K562 (cell line): ENCODE measurements around the gene CPPED1. TPM values are rescaled to one million over a fixed set of nuclear protein-coding genes. Genes with fewer than 3 reads are reported as not detected.

Experiments
- DACH1 ChIP-seq: fragments of 450-650 bp; IDR thresholded peaks from 2 replicates; pipeline ENCODE4 v1.6.1; 2018; ENCODE audit not compliant: partially characterized antibody
- HDAC3 ChIP-seq: fragments of 450-650 bp; IDR thresholded peaks from 2 replicates; pipeline ENCODE4 v1.6.1; 2018; ENCODE audit warnings: borderline replicate concordance, mild to moderate bottlenecking, moderate library complexity; ENCODE audit not compliant: partially characterized antibody
- KLF1 ChIP-seq: fragments of 450-650 bp; IDR thresholded peaks from 2 replicates; pipeline ENCODE4 v1.6.1; 2016; ENCODE audit warnings: missing genetic modification characterization, missing compliant biosample characterization
- KLF13 ChIP-seq: fragments of 450-650 bp; IDR thresholded peaks from 2 replicates; pipeline ENCODE4 v1.6.1; 2016; ENCODE audit warnings: missing genetic modification characterization, low read depth, mild to moderate bottlenecking, missing compliant biosample characterization, moderate library complexity, borderline replicate concordance
- MBD2 ChIP-seq: sonication (generic); IDR thresholded peaks from 2 replicates; pipeline ENCODE4 v1.6.1; 2016; ENCODE audit warnings: low read depth, borderline replicate concordance
- PCBP2 ChIP-seq: fragments of 200-400 bp; formaldehyde crosslinking; IDR thresholded peaks from 2 replicates; pipeline ENCODE4 v1.6.1; 2018; ENCODE audit warnings: low read length, low read depth, mild to moderate bottlenecking, moderate library complexity; ENCODE audit not compliant: poor library complexity, severe bottlenecking
- RB1 ChIP-seq: fragments of 450-650 bp; IDR thresholded peaks from 2 replicates; pipeline ENCODE4 v1.6.1; 2017; ENCODE audit warnings: low read depth, mild to moderate bottlenecking
- TARDBP ChIP-seq: fragments of 450-650 bp; IDR thresholded peaks from 2 replicates; pipeline ENCODE4 v1.6.1; 2016
- TOE1 ChIP-seq, 2 experiments: fragments of 450-650 bp in 1 of 2; sonication (generic) in 1 of 2; formaldehyde crosslinking in 1 of 2; IDR thresholded peaks; 2 replicates each; pipeline versions ENCODE4 v1.7.1 to v1.8.0; 2016 to 2022; ENCODE audit warnings: borderline replicate concordance in 2 of 2, mild to moderate bottlenecking in 2 of 2, antibody characterized with exemption in 1 of 2, inconsistent platforms in 1 of 2, low read depth in 1 of 2, missing genetic modification reagents in 1 of 2, moderate library complexity in 1 of 2
- ZNF140 ChIP-seq: fragments of 250-450 bp; sonication (Bioruptor Pico); IDR thresholded peaks from 2 replicates; pipeline ENCODE4 v1.8.0; 2021; ENCODE audit warnings: moderate library complexity, mild to moderate bottlenecking, inconsistent platforms
- ZNF764 ChIP-seq: fragments of 250-450 bp; sonication (Bioruptor Pico); IDR thresholded peaks from 2 replicates; pipeline ENCODE4 v1.4.0; 2020; ENCODE audit warnings: low read depth, mild to moderate bottlenecking, moderate library complexity
- polyA plus RNA-seq, 8 experiments: library from polyadenylated mRNA; depleted of rRNA in 4 of 8; stranded (reverse) in 5 of 8; unstranded in 3 of 8; fragments of >200 nt; fragmentation: Nextera tagmentation in 2 of 8; fragmentation: Illumina TruSeq in 1 of 8; extraction: Ambion mirVana in 2 of 8; extraction: Trizol in 1 of 8; gene quantifications; 2 replicates each; pipeline versions ENCODE4 v1.2.1 to v1.2.3, GENCODE V29; 2011 to 2014; ENCODE audit warnings: inconsistent platforms in 1 of 8, missing spikeins in 1 of 8
- total RNA-seq, 7 experiments: library from RNA; depleted of rRNA in 6 of 7; stranded (reverse); fragments of >200 nt in 6 of 7; fragmentation: Illumina TruSeq in 2 of 7; extraction: Trizol in 2 of 7; gene quantifications; 2 replicates each; pipeline versions ENCODE4 v1.2.1 to v1.2.3, GENCODE V29; 2011 to 2021; ENCODE audit warnings: low replicate concordance in 1 of 7
- TF ChIP-seq, protein P1 (sequence below): fragments of 250-450 bp; sonication (Bioruptor Pico); IDR thresholded peaks from 2 replicates; pipeline ENCODE4 v1.4.0; 2020; ENCODE audit warnings: mild to moderate bottlenecking
- TF ChIP-seq, protein P2 (sequence below): fragments of 250-450 bp; sonication (Bioruptor Pico); IDR thresholded peaks from 2 replicates; pipeline ENCODE4 v1.8.0; 2022; ENCODE audit warnings: moderate library complexity, mild to moderate bottlenecking, inconsistent platforms
- TF ChIP-seq, protein P3 (sequence below): fragments of 250-450 bp; sonication (Bioruptor Pico); IDR thresholded peaks from 2 replicates; pipeline ENCODE4 v1.4.0; 2020
- TF ChIP-seq, protein P4 (sequence below): fragments of 250-450 bp; sonication (Bioruptor Pico); IDR thresholded peaks from 2 replicates; pipeline ENCODE4 v1.4.0; 2020; ENCODE audit warnings: mild to moderate bottlenecking, moderate library complexity
- TF ChIP-seq, protein P5 (sequence below): fragments of 450-650 bp; formaldehyde crosslinking; IDR thresholded peaks from 2 replicates; pipeline ENCODE4 v1.4.0; 2020; ENCODE audit warnings: mild to moderate bottlenecking, moderate library complexity
- TF ChIP-seq, protein P6 (sequence below): fragments of 250-450 bp; sonication (Bioruptor Pico); IDR thresholded peaks from 2 replicates; pipeline ENCODE4 v1.5.0; 2021; ENCODE audit warnings: mild to moderate bottlenecking, borderline replicate concordance

CPPED1 gene
- total and polyA plus RNA-seq, 9 of the 15 experiments (the other 6 are each of a cell fraction or from before 2014, with no cell fraction given) = 7.5 to 25.7 (median 16.9) TPM

DNA sequence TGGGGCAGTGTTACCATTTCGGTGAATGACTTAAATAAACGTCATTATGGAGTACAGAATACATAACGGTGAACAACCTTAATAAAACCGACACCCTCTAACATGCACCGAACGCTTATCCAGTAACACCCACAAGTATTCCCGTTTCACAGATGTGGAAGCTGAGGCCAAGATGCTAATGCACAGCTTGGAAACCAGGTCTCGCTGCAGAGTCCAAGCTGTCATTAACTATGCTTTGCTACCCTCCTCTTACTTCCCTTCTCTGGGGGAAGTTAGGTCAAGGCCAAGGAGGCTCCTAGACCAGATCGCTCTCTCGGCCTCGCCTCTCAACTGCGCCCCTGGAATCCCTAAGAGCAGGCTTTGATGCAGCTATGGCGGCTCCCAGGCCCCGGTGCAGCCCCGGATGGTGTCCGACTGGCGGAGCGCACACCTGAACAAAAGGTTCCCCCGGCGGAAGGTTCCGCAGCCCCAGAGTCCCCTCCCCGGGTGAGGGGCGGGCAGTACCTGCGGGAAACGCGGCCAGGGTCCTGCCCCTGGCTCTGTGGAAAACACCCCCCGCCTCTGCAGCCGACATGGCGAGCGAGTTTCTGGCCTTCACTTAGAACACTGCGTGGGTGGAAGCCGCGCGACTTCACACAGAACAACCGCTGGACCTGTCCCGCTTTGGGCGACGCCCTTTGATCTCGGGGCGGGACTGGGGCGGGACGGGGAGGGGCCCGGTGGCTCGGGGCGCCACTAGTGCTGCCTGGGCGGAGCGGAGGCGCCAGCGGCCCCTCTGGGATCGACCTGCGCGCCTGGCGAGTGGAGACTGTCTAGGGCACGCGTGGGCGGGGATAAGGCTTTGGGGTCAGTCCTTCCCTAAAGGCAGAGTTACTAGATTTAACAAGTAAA, at the start of gene CPPED1 (continued):
- no peak for TF ChIP-seq HDAC3
- TF ChIP-seq RB1 = peak; percentile 79
- peak; percentile 87 for TF ChIP-seq TOE1 (IDR thresholded peaks at IDR 0.05; ENCODE audit: borderline replicate concordance)
- TF ChIP-seq TOE1 (CRISPR knock-in tag; IDR thresholded peaks at IDR 0.05; ENCODE audit: borderline replicate concordance, low read depth) = no peak
- TF ChIP-seq, protein P1, sequence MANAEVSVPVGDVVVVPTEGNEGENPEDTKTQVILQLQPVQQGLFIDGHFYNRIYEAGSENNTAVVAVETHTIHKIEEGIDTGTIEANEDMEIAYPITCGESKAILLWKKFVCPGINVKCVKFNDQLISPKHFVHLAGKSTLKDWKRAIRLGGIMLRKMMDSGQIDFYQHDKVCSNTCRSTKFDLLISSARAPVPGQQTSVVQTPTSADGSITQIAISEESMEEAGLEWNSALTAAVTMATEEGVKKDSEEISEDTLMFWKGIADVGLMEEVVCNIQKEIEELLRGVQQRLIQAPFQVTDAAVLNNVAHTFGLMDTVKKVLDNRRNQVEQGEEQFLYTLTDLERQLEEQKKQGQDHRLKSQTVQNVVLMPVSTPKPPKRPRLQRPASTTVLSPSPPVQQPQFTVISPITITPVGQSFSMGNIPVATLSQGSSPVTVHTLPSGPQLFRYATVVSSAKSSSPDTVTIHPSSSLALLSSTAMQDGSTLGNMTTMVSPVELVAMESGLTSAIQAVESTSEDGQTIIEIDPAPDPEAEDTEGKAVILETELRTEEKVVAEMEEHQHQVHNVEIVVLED (CRISPR knock-in tag) = peak; percentile 39
- TF ChIP-seq, protein P2, sequence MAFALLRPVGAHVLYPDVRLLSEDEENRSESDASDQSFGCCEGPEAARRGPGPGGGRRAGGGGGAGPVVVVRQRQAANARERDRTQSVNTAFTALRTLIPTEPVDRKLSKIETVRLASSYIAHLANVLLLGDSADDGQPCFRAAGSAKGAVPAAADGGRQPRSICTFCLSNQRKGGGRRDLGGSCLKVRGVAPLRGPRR (CRISPR knock-in tag) = no peak
- TF ChIP-seq, protein P3, sequence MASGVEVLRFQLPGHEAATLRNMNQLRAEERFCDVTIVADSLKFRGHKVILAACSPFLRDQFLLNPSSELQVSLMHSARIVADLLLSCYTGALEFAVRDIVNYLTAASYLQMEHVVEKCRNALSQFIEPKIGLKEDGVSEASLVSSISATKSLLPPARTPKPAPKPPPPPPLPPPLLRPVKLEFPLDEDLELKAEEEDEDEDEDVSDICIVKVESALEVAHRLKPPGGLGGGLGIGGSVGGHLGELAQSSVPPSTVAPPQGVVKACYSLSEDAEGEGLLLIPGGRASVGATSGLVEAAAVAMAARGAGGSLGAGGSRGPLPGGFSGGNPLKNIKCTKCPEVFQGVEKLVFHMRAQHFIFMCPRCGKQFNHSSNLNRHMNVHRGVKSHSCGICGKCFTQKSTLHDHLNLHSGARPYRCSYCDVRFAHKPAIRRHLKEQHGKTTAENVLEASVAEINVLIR (CRISPR knock-in tag) = no peak
- TF ChIP-seq KLF1 (tag) = peak; percentile 97
- no peak for TF ChIP-seq ZNF140 (CRISPR knock-in tag)
- no peak for TF ChIP-seq ZNF764 (CRISPR knock-in tag)
- peak; percentile 83; the same call in 1 of the 2 replicates for TF ChIP-seq TARDBP
- peak; percentile 47 for TF ChIP-seq DACH1
- TF ChIP-seq, protein P4, sequence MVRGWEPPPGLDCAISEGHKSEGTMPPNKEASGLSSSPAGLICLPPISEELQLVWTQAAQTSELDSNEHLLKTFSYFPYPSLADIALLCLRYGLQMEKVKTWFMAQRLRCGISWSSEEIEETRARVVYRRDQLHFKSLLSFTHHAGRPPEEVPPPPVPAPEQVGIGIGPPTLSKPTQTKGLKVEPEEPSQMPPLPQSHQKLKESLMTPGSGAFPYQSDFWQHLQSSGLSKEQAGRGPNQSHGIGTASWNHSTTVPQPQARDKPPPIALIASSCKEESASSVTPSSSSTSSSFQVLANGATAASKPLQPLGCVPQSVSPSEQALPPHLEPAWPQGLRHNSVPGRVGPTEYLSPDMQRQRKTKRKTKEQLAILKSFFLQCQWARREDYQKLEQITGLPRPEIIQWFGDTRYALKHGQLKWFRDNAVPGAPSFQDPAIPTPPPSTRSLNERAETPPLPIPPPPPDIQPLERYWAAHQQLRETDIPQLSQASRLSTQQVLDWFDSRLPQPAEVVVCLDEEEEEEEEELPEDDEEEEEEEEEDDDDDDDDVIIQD = no peak
- TF ChIP-seq MBD2 = peak; percentile 79
- TF ChIP-seq, protein P5, sequence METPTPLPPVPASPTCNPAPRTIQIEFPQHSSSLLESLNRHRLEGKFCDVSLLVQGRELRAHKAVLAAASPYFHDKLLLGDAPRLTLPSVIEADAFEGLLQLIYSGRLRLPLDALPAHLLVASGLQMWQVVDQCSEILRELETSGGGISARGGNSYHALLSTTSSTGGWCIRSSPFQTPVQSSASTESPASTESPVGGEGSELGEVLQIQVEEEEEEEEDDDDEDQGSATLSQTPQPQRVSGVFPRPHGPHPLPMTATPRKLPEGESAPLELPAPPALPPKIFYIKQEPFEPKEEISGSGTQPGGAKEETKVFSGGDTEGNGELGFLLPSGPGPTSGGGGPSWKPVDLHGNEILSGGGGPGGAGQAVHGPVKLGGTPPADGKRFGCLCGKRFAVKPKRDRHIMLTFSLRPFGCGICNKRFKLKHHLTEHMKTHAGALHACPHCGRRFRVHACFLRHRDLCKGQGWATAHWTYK (CRISPR knock-in tag) = no peak
- TF ChIP-seq, protein P6, sequence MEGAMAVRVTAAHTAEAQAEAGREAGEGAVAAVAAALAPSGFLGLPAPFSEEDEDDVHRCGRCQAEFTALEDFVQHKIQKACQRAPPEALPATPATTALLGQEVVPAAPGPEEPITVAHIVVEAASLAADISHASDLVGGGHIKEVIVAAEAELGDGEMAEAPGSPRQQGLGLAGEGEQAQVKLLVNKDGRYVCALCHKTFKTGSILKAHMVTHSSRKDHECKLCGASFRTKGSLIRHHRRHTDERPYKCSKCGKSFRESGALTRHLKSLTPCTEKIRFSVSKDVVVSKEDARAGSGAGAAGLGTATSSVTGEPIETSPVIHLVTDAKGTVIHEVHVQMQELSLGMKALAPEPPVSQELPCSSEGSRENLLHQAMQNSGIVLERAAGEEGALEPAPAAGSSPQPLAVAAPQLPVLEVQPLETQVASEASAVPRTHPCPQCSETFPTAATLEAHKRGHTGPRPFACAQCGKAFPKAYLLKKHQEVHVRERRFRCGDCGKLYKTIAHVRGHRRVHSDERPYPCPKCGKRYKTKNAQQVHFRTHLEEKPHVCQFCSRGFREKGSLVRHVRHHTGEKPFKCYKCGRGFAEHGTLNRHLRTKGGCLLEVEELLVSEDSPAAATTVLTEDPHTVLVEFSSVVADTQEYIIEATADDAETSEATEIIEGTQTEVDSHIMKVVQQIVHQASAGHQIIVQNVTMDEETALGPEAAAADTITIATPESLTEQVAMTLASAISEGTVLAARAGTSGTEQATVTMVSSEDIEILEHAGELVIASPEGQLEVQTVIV (CRISPR knock-in tag) = no peak
- TF ChIP-seq KLF13 (tag) = peak; percentile 25; the same call in 1 of the 2 replicates
- TF ChIP-seq PCBP2 = no peak
